Measurements from ENCODE around the gene ACTL10. TPM values are rescaled to one million over a fixed set of nuclear protein-coding genes. Genes with fewer than 3 reads are reported as not detected.

ACTL10 gene
- total and polyA plus RNA-seq, 2 donors (not counting 1 experiment from before 2014, with no cell fraction given) = 1.2 to 6.3 TPM

GRCh38 chr20:33707668-33708067 lies 40.9 kb downstream of the ACTL10 start:
- Histone ChIP-seq H3K79me2 (ENCODE audit: control insufficient read depth, insufficient read depth, low read length) (no peaks in the 10 kb centered on the region), H3K9me3 (ENCODE audit: control extremely low read depth in 1 of 3, control insufficient read depth in 2 of 3, insufficient read depth in 1 of 3, low read length in 2 of 3) (no peaks in the 10 kb centered on the region), H3K27me3 (replicated peaks in 1 of 4; ENCODE audit: control extremely low read depth in 1 of 4, control insufficient read depth in 3 of 4, insufficient read depth in 4 of 4, low read length in 3 of 4) (no peaks in the 10 kb centered on the region), H3K4me1 (ENCODE audit: control insufficient read depth in 2 of 2, insufficient read depth in 2 of 2, low read length in 2 of 2) (peaks cover 0 to 4% of the 10 kb centered on the region in 2 donors), H3K36me3 (replicated peaks in 1 of 2; ENCODE audit: control extremely low read depth in 1 of 2, control insufficient read depth in 1 of 2, extremely low read depth in 1 of 2, insufficient read depth in 2 of 2, low read length in 1 of 2) (peaks cover 0 to 36% of the 10 kb centered on the region in 2 experiments), H2AFZ (ENCODE audit: insufficient read depth, low read depth, low read length, poor library complexity, severe bottlenecking) (no peak overlapping the region), H3K4me2 (replicated peaks; ENCODE audit: low read depth, low read length, poor library complexity, severe bottlenecking) (no peak overlapping the region), H3K4me3 (ENCODE audit: control extremely low read depth in 1 of 5, extremely low read depth in 1 of 5, insufficient read depth in 1 of 5, low read depth in 2 of 5, low read length in 4 of 5) (no peak overlapping the region), H3K9ac (ENCODE audit: low read length) (no peak overlapping the region), H3K27ac (ENCODE audit: low read length in 2 of 2) (no peak overlapping the region), H4K20me1 (ENCODE audit: control insufficient read depth, insufficient read depth, low read length, poor library complexity, severe bottlenecking) (no peaks in the 10 kb centered on the region)
- TF ChIP-seq EZH2 (IDR thresholded peaks at IDR 0.05; ENCODE audit: borderline replicate concordance, insufficient read depth, low read depth, low read length, poor library complexity, severe bottlenecking) (no peak), CTCF (IDR thresholded peaks at IDR 0.05) (no peak)
- WGBS (ENCODE audit: insufficient coverage) = 99% methylated on average over 8 of the region's 11 CpGs
- DNase-seq (no peak), ATAC-seq (ENCODE audit: low read depth) (no peak)
- CTCF ChIA-PET = no interaction called here
- Mint-ChIP-seq H3K27me3 (no peaks in the 10 kb centered on the region), H3K4me3 (no peak overlapping the region), H3K9me3 (ENCODE audit: insufficient read depth) (no peaks in the 10 kb centered on the region), H3K27ac (no peak overlapping the region), H3K4me1 (peaks cover 2% of the 10 kb centered on the region)
- POLR2A ChIA-PET = no interaction called here
- intact Hi-C loops (cut with micrococcal nuclease) = no loop called here

GRCh38 chr20:33709398-33709797 lies 42.7 kb downstream of the ACTL10 start:
- Mint-ChIP-seq H3K27ac (no peak overlapping the region), H3K27me3 (no peaks in the 10 kb centered on the region), H3K4me1 (peaks cover 2% of the 10 kb centered on the region), H3K4me3 (no peak overlapping the region), H3K9me3 (ENCODE audit: insufficient read depth) (no peaks in the 10 kb centered on the region)
- no peak for ATAC-seq (ENCODE audit: low read depth)
- CTCF ChIA-PET = no interaction called here
- POLR2A ChIA-PET = interaction anchor here (0.6 kb wide), 1 partner anchor 99 kb away, joined by 4 read pairs; no protein-coding TSS in a partner anchor
- H3K79me2 ChIP-seq (ENCODE audit: control insufficient read depth, insufficient read depth, low read length) = no peaks in the 10 kb centered on the region
- H3K4me2 ChIP-seq (replicated peaks; ENCODE audit: low read depth, low read length, poor library complexity, severe bottlenecking) = no peak overlapping the region
- TF ChIP-seq EZH2 (IDR thresholded peaks at IDR 0.05; ENCODE audit: borderline replicate concordance, insufficient read depth, low read depth, low read length, poor library complexity, severe bottlenecking) (no peak), CTCF (IDR thresholded peaks at IDR 0.05) (no peak)
- no peak overlapping the region for H2AFZ ChIP-seq (ENCODE audit: insufficient read depth, low read depth, low read length, poor library complexity, severe bottlenecking)
- no peaks in the 10 kb centered on the region for H3K27me3 ChIP-seq (replicated peaks in 1 of 4; ENCODE audit: control extremely low read depth in 1 of 4, control insufficient read depth in 3 of 4, insufficient read depth in 4 of 4, low read length in 3 of 4)
- H3K36me3 ChIP-seq (replicated peaks in 1 of 2; ENCODE audit: control extremely low read depth in 1 of 2, control insufficient read depth in 1 of 2, extremely low read depth in 1 of 2, insufficient read depth in 2 of 2, low read length in 1 of 2) = peaks cover 0 to 45% of the 10 kb centered on the region in 2 experiments
- H3K9me3 ChIP-seq (ENCODE audit: control extremely low read depth in 1 of 3, control insufficient read depth in 2 of 3, insufficient read depth in 1 of 3, low read length in 2 of 3) = no peaks in the 10 kb centered on the region
- no peak overlapping the region for H3K27ac ChIP-seq (ENCODE audit: low read length in 2 of 2)
- DNase-seq = no peak
- H4K20me1 ChIP-seq (ENCODE audit: control insufficient read depth, insufficient read depth, low read length, poor library complexity, severe bottlenecking) = no peaks in the 10 kb centered on the region
- no peak overlapping the region for H3K9ac ChIP-seq (ENCODE audit: low read length)
- no peak overlapping the region for H3K4me3 ChIP-seq (ENCODE audit: control extremely low read depth in 1 of 5, extremely low read depth in 1 of 5, insufficient read depth in 1 of 5, low read depth in 2 of 5, low read length in 4 of 5)
- peaks cover 0 to 4% of the 10 kb centered on the region in 2 donors for H3K4me1 ChIP-seq (ENCODE audit: control insufficient read depth in 2 of 2, insufficient read depth in 2 of 2, low read length in 2 of 2)
- intact Hi-C loops (cut with micrococcal nuclease) = no loop called here
- 100% methylated on average over 1 of the region's 2 CpGs for WGBS (ENCODE audit: insufficient coverage)
